ENCODE results near the gene SCARB1.

GRCh38 chr12:124881123-124881522 lies 17.5 kb upstream of the SCARB1 start:
- TF ChIP-seq EZH2 (IDR thresholded peaks at IDR 0.05; ENCODE audit: low read length, missing control alignments) (no peak), CTCF (conservative IDR thresholded peaks at IDR 0.05 in 1 of 2, IDR thresholded peaks at IDR 0.05 in 1 of 2; ENCODE audit: low read depth in 1 of 2, low read length in 2 of 2) (no peak)
